ENCODE data around the gene SH3BGRL2. TPM values are rescaled to one million over a fixed set of nuclear protein-coding genes. Genes with fewer than 3 reads are reported as not detected.
"Not testable (repeated sequence)": the region's sequence is repeated elsewhere in the genome, so short reads cannot be mapped to it uniquely, and the experiment has no call there.

SH3BGRL2 gene
- total and polyA plus RNA-seq, 7 donors, result 16.0 to 115 (median 30.6) TPM

- H3K36me3 ChIP-seq, result no peaks in the 10 kb centered on the region
- no peak for TF ChIP-seq POLR2A (IDR thresholded peaks at IDR 0.05)
- intact Hi-C loops (cut with DNase I), result no loop called here
- WGBS, 2 donors, result 33 to 66% methylated on average over 2 of the region's 2 CpGs
- H3K4me1 ChIP-seq, result no peaks in the 10 kb centered on the region
- H3K4me3 ChIP-seq, result no peak overlapping the region
- H3K27me3 ChIP-seq, result no peaks in the 10 kb centered on the region
- H3K27ac ChIP-seq, result no peak overlapping the region
- no peak for DNase-seq
- no peaks in the 10 kb centered on the region for H3K9me3 ChIP-seq
These were observed 110.9 kb downstream of the SH3BGRL2 start for GRCh38 chr6:79742030-79742429.

GRCh38 chr6:79745282-79745681 is 114.2 kb downstream of the SH3BGRL2 start:
- intact Hi-C loops (cut with DNase I); H3K9me3 ChIP-seq; DNase-seq; H3K27ac ChIP-seq; H3K36me3 ChIP-seq; H3K27me3 ChIP-seq; H3K4me3 ChIP-seq; H3K4me1 ChIP-seq: not testable (repeated sequence)
- 91 to 93% methylated on average over 2 of the region's 2 CpGs for WGBS, 2 donors

- H3K4me3 ChIP-seq; H3K4me1 ChIP-seq; H3K27me3 ChIP-seq; H3K27ac ChIP-seq; intact Hi-C loops (cut with DNase I); H3K9me3 ChIP-seq; DNase-seq; H3K36me3 ChIP-seq: not testable (repeated sequence)
- WGBS, 2 donors, result 78% methylated on average over 3 of the region's 3 CpGs
These were observed 115.2 kb downstream of the SH3BGRL2 start for GRCh38 chr6:79746325-79746724.

DNA sequence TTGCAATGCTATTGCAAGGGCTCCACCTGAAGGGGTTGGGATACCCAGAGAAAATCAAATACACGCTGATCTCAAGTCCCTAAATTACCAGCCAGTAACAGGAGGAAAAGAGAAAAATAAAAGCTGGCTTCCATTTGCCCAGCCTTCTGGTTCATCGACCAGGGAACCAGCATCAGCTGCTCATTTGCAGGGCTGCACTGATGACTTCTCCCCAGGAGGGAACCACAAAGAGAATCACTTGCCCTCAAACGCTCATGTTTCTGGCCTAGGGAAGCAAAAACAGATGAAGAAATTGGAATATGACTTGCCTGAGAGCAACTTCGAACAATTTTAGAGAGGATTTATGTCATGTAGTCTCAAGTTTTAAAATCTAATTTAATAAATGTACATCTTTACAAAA is 119.7 kb downstream of the SH3BGRL2 start:
- 67 to 70% methylated on average over 4 of the region's 4 CpGs for WGBS, 2 donors
- H3K27ac ChIP-seq, result no peak overlapping the region

More for the DNA sequence above, 119.7 kb downstream of the SH3BGRL2 start:
- no peak for DNase-seq
- H3K4me1 ChIP-seq, result no peaks in the 10 kb centered on the region
- H3K4me3 ChIP-seq, result no peak overlapping the region
- no peaks in the 10 kb centered on the region for H3K27me3 ChIP-seq
- no peaks in the 10 kb centered on the region for H3K9me3 ChIP-seq
- intact Hi-C loops (cut with DNase I), result no loop called here
- TF ChIP-seq POLR2A (IDR thresholded peaks at IDR 0.05) (no peak), EP300 (IDR thresholded peaks at IDR 0.05) (no peak), POLR2AphosphoS5 (IDR thresholded peaks at IDR 0.05) (no peak)
- TF ChIP-seq, protein P1, sequence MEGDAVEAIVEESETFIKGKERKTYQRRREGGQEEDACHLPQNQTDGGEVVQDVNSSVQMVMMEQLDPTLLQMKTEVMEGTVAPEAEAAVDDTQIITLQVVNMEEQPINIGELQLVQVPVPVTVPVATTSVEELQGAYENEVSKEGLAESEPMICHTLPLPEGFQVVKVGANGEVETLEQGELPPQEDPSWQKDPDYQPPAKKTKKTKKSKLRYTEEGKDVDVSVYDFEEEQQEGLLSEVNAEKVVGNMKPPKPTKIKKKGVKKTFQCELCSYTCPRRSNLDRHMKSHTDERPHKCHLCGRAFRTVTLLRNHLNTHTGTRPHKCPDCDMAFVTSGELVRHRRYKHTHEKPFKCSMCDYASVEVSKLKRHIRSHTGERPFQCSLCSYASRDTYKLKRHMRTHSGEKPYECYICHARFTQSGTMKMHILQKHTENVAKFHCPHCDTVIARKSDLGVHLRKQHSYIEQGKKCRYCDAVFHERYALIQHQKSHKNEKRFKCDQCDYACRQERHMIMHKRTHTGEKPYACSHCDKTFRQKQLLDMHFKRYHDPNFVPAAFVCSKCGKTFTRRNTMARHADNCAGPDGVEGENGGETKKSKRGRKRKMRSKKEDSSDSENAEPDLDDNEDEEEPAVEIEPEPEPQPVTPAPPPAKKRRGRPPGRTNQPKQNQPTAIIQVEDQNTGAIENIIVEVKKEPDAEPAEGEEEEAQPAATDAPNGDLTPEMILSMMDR (IDR thresholded peaks at IDR 0.05), result no peak
- H3K36me3 ChIP-seq, result no peaks in the 10 kb centered on the region

Other genes starting within 250 kb of the SH3BGRL2 start
- gene LCA5, start 93.9 kb upstream of the SH3BGRL2 start, total RNA-seq, result 10 to 100 TPM in 2 of 4 donors, 1 to 10 TPM in 2; 5.0 to 10.7 (median 8.8) TPM
- gene LCA5, start 93.9 kb upstream of the SH3BGRL2 start, polyA plus RNA-seq, result 1 to 10 TPM in 1 of 3 donors, under 1 TPM in 2; 0.23 to 1.2 (median 0.82) TPM

Data from sigmoid colon (tissue), 7 donors.